ENCODE data around the gene BLMH. TPM values are rescaled to one million over a fixed set of nuclear protein-coding genes. Genes with fewer than 3 reads are reported as not detected.

BLMH gene
- total RNA-seq, 1 experiment from 2014 or later: 20.7 TPM

DNA sequence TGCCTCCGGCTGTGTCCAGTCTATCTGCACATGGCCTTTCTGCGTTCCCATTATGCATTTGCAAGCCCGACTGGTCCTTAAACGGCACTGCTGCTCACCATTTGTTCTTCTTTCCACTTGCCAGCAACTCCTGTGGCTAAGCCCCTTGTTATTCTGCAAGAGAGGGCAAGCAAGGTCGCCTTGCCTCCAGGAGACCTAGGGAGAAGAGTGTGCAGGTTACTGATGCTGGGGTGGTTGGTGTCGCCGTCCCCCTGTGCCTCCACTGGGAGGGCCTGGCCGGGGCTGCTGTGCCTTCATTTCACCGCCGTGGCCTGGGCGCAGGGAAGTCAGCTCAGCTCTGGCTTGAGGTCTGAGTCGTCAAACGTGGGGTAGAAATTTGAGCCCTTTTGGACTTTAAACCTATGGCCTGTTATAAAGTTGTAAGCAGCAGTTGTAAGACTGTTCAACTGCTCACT lies 69.0 kb downstream of the BLMH start:
- POLR2A ChIA-PET (ENCODE audit: unreplicated experiment): no interaction called here

DNA sequence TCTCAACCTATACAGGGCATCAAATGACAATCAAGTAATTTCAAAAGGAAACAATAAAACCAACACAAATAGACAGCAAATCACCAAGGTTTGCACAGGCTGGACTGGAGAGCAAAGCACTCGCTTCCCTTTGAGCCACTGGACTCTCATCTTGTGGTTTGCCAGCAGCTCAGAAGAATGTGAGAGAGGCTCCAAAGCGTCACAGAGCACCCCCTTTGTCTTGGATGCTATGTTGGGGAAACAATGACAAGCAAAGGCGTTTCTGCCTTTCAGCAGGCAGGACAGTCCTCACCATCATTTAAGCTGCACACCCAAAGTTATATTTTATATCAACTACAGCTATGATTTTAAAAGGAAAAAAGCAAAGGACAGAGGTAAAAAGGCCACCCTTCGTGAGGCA lies 69.5 kb downstream of the BLMH start:
- no peak overlapping the region for H2AFZ ChIP-seq
- no peaks in the 10 kb centered on the region for H3K79me2 ChIP-seq (ENCODE audit: low read depth)
- ChIA-PET POLR2A (ENCODE audit: unreplicated experiment) (no interaction called here), CTCF (no interaction called here)
- no peaks in the 10 kb centered on the region for H3K9me2 ChIP-seq (ENCODE audit: insufficient read depth)
- no peaks in the 10 kb centered on the region for H3K27me3 ChIP-seq (ENCODE audit: insufficient read depth, low read depth)
- H4K20me1 ChIP-seq (ENCODE audit: insufficient read depth): no peaks in the 10 kb centered on the region
- H3F3A ChIP-seq (ENCODE audit: insufficient read depth, low read depth): peaks cover 35% of the 10 kb centered on the region
- no peak for DNase-seq
- TF ChIP-seq EZH2 (IDR thresholded peaks at IDR 0.05; ENCODE audit: low read depth) (no peak), CTCF (conservative IDR thresholded peaks at IDR 0.05) (no peak)
- no peak overlapping the region for H3K4me2 ChIP-seq
- no TSS peak for BruUV-seq (replicated peaks)
- H3K36me3 ChIP-seq (ENCODE audit: low read depth): no peaks in the 10 kb centered on the region
- H3K9me3 ChIP-seq (ENCODE audit: insufficient read depth, low read depth): no peaks in the 10 kb centered on the region
- no peak overlapping the region for H3K4me3 ChIP-seq
- no peak overlapping the region for H3K27ac ChIP-seq
- intact Hi-C loops (cut with micrococcal nuclease; ENCODE audit: unreplicated experiment): no loop called here
- H3K4me1 ChIP-seq (replicated peaks; ENCODE audit: insufficient read depth): peaks cover 38% of the 10 kb centered on the region

More for the DNA sequence above, 69.0 kb downstream of the BLMH start:
- no peaks in the 10 kb centered on the region for H3K36me3 ChIP-seq (ENCODE audit: low read depth)
- no peak overlapping the region for H3K4me3 ChIP-seq
- no peak overlapping the region for H3K4me2 ChIP-seq
- H3K79me2 ChIP-seq (ENCODE audit: low read depth): no peaks in the 10 kb centered on the region
- intact Hi-C loops (cut with micrococcal nuclease; ENCODE audit: unreplicated experiment): no loop called here
- peaks cover 40% of the 10 kb centered on the region for H3K4me1 ChIP-seq (replicated peaks; ENCODE audit: insufficient read depth)
- no peak overlapping the region for H2AFZ ChIP-seq
- BruUV-seq (replicated peaks): no TSS peak
- TF ChIP-seq CTCF (conservative IDR thresholded peaks at IDR 0.05): no peak
- H4K20me1 ChIP-seq (ENCODE audit: insufficient read depth): no peaks in the 10 kb centered on the region
- CTCF ChIA-PET: no interaction called here
- no peak overlapping the region for H3K27ac ChIP-seq
- H3F3A ChIP-seq (ENCODE audit: insufficient read depth, low read depth): peaks cover 36% of the 10 kb centered on the region
- H3K9me2 ChIP-seq (ENCODE audit: insufficient read depth): no peaks in the 10 kb centered on the region
- no peaks in the 10 kb centered on the region for H3K9me3 ChIP-seq (ENCODE audit: insufficient read depth, low read depth)
- H3K27me3 ChIP-seq (ENCODE audit: insufficient read depth, low read depth): no peaks in the 10 kb centered on the region
- no peak for DNase-seq

- no peak overlapping the region for H2AFZ ChIP-seq
- POLR2A ChIA-PET (ENCODE audit: unreplicated experiment): no interaction called here
- H4K20me1 ChIP-seq (ENCODE audit: insufficient read depth): no peaks in the 10 kb centered on the region
- DNase-seq: no peak
- H3F3A ChIP-seq (ENCODE audit: insufficient read depth, low read depth): peaks cover 26% of the 10 kb centered on the region
- H3K36me3 ChIP-seq (ENCODE audit: low read depth): no peaks in the 10 kb centered on the region
- intact Hi-C loops (cut with micrococcal nuclease; ENCODE audit: unreplicated experiment): no loop called here
- H3K4me1 ChIP-seq (replicated peaks; ENCODE audit: insufficient read depth): peaks cover 29% of the 10 kb centered on the region
- no peak overlapping the region for H3K4me3 ChIP-seq
- no peaks in the 10 kb centered on the region for H3K9me2 ChIP-seq (ENCODE audit: insufficient read depth)
- H3K27ac ChIP-seq: no peak overlapping the region
- no peaks in the 10 kb centered on the region for H3K9me3 ChIP-seq (ENCODE audit: insufficient read depth, low read depth)
- H3K4me2 ChIP-seq: no peak overlapping the region
- CTCF ChIA-PET: no interaction called here
- no peaks in the 10 kb centered on the region for H3K79me2 ChIP-seq (ENCODE audit: low read depth)
- no peaks in the 10 kb centered on the region for H3K27me3 ChIP-seq (ENCODE audit: insufficient read depth, low read depth)
- TF ChIP-seq CTCF (conservative IDR thresholded peaks at IDR 0.05) (no peak), EZH2 (IDR thresholded peaks at IDR 0.05; ENCODE audit: low read depth) (no peak)
- no TSS peak for BruUV-seq (replicated peaks)
These were observed 70.4 kb downstream of the BLMH start for GRCh38 chr17:30221346-30221745.

Measured in PC-9 (cell line).